Left ventricle myocardium inferior (tissue), 1 donor: Measurements from ENCODE around the gene CNIH3. TPM values are rescaled to one million over a fixed set of nuclear protein-coding genes. Genes with fewer than 3 reads are reported as not detected.
A peak's percentile ranks its signal among the peaks of the same experiment; 100 is the strongest.

Source experiments
- DNase-seq: peaks from one replicate; pipeline ENCODE4 v3.0.0-alpha.2; 2020
- H3K27ac ChIP-seq: fragments of 200-600 bp; replicated peaks from 2 replicates; pipeline ENCODE4 v1.8.0; 2021
- H3K27me3 ChIP-seq: fragments of 200-600 bp; 2 replicates; pipeline ENCODE4 v1.8.0; 2021; ENCODE audit warnings: low read depth
- H3K36me3 ChIP-seq: fragments of 200-600 bp; 2 replicates; pipeline ENCODE4 v1.8.0; 2021
- H3K4me1 ChIP-seq: fragments of 200-600 bp; 2 replicates; pipeline ENCODE4 v1.8.0; 2021
- H3K4me3 ChIP-seq: fragments of 200-600 bp; 2 replicates; pipeline ENCODE4 v1.8.0; 2021; ENCODE audit warnings: mild to moderate bottlenecking, moderate library complexity
- H3K9me3 ChIP-seq: fragments of 200-600 bp; replicated peaks from 2 replicates; pipeline ENCODE4 v1.8.0; 2021
- CTCF ChIP-seq: fragments of 200-600 bp; IDR thresholded peaks from 2 replicates; pipeline ENCODE4 v1.8.0; 2021; ENCODE audit warnings: antibody characterized with exemption, mild to moderate bottlenecking, borderline replicate concordance
- intact Hi-C: fragments of 100-400 bp; cut with micrococcal nuclease; formaldehyde crosslinking; loops from one replicate; pipeline ENCODE4 v1.11.0; 2022
- total RNA-seq: library from RNA; stranded (reverse); fragmentation: NEBNext Ultra II Directional; extraction: Animal tissue kit (Norgen Biotek cat#: 25700); gene quantifications from one replicate; pipeline ENCODE4 v1.2.1, GENCODE V29; 2021
- donor health status: DM: no; HTN: yes; CAD: no; lungs with severe emphysema.

CNIH3 gene
- total RNA-seq, 1 donor from 2014 or later: 1.1 TPM

DNA sequence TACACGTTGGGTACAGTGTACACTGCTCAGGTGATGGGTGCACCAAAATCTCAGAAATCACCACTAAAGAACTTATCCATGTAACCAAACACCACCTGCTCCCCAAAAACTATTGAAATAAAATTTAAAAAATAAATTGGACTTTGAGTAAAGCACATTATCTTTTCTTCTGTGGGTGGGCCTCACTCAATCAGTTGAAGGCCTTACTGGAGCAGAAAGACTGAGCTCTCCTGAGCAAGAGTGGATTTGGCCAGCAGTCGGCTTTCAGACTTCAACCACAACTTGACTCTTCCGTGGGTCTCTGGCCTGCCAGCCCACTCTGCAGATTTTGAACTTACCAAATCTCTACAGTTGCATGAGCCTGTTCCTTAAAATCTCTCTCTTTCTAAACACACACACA lies 78.9 kb downstream of the CNIH3 start:
- no peak overlapping the region for H3K4me3 ChIP-seq
- no peaks in the 10 kb centered on the region for H3K9me3 ChIP-seq
- no peaks in the 10 kb centered on the region for H3K4me1 ChIP-seq
- TF ChIP-seq CTCF: no peak
- no peaks in the 10 kb centered on the region for H3K27me3 ChIP-seq
- no peaks in the 10 kb centered on the region for H3K36me3 ChIP-seq
- intact Hi-C loops: no loop called here
- no peak overlapping the region for H3K27ac ChIP-seq
- DNase-seq: no peak

- no peaks in the 10 kb centered on the region for H3K4me1 ChIP-seq
- no peaks in the 10 kb centered on the region for H3K27me3 ChIP-seq
- TF ChIP-seq CTCF: no peak
- intact Hi-C loops: no loop called here
- no peaks in the 10 kb centered on the region for H3K36me3 ChIP-seq
- no peaks in the 10 kb centered on the region for H3K9me3 ChIP-seq
- DNase-seq: no peak
- no peak overlapping the region for H3K27ac ChIP-seq
- no peak overlapping the region for H3K4me3 ChIP-seq
Observed at GRCh38 chr1:224696021-224696420, 79.9 kb downstream of the CNIH3 start.

DNA sequence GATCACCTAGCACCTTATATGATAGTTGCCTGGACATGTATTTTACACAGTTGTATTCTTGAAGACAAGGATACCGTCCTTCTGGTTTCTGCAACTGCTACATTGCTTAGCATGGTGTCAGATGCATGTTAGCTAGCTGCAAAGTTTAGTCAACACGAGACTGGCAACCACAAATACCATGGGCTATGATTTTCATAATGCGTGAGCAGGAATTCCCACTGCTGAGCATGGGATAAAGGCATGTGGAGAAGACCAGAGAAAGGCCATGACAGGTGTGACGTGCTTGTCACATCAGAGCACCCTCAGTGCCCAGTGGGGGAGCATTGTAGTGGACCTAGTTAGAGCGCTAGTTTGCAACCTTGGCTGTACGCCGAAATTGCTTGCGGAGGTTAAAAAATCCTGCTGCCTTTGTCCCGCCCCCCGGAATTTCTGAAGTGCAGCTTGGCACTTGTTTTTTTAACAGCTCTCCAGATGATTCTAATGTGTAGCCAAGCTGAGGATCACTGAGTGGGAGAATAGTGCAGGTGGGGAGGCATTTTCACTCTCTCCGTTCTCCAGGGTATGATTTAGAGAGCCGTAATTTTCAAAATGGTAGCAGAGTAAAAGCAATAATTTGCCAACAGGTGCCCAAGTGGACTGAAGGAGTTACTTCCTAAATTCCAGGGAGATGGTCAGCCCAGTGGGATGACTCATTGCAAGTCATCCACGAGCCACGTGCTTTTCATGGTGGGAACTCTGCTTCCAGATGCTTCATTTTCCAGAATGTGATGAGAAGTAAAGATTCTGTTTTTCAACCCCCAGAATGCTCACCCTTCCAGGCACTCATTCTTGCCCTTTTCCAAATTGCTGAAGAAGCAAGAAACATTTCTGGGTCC lies 81.0 kb downstream of the CNIH3 start:
- TF ChIP-seq CTCF: no peak
- Histone ChIP-seq H3K9me3 (no peaks in the 10 kb centered on the region), H3K27me3 (no peaks in the 10 kb centered on the region), H3K27ac (no peak overlapping the region), H3K4me3 (no peak overlapping the region), H3K36me3 (no peaks in the 10 kb centered on the region), H3K4me1 (no peaks in the 10 kb centered on the region)
- intact Hi-C loops: no loop called here
- DNase-seq: no peak

DNA sequence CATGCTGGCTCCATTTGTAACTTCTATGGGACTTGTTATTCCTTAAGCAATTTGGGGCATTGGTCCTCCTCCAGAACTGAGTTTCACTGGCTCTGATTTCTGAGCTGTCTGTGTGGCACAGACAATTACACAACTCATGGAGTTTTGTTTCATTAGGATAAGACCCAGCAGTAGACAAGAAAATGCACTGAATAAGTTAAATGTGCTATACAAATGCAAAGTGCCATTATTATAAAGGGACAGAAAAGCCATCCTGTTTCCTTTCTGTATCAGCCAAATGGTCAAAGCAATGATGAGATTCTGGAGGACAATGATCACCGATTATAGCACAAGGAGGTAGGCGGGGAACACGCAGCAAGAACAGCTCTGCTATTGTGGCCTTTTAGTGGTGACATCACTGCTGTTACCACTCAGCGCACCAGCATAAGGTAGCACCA lies 81.9 kb downstream of the CNIH3 start:
- H3K36me3 ChIP-seq: no peaks in the 10 kb centered on the region
- no peak overlapping the region for H3K4me3 ChIP-seq
- TF ChIP-seq CTCF: no peak
- H3K27me3 ChIP-seq: no peaks in the 10 kb centered on the region
- intact Hi-C loops: no loop called here
- no peaks in the 10 kb centered on the region for H3K4me1 ChIP-seq
- no peak overlapping the region for H3K27ac ChIP-seq
- DNase-seq: no peak
- H3K9me3 ChIP-seq: no peaks in the 10 kb centered on the region

DNA sequence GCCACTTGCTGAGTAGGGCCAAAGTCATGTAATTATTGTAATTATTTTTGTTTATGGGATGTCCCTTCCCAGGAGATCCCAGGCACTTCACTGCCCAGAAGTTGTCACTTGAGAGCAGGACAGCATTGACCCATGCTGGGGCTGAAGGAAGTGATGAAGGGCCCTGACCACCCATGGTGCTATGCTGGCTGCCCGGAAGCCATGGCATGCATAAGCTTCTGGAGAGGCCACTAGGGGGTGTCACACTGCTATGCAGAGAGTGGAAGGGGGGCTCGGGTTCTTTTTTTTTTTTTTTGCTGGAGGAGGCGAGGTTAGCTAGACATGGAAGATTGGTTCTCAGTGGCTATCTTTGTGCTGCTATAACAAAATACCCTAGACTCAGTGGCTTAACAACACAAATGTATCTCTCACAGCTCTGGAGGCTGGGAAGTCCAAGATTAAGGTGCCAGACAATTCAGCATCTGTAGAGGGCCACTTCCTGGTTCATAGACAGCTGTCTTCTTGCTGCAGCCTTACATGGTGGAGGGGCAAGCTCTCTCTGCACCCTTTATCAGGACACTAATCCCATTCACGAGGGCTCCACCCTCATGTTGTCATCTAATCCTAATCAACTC lies 84.9 kb downstream of the CNIH3 start:
- Histone ChIP-seq H3K9me3 (no peaks in the 10 kb centered on the region), H3K27me3 (peaks cover 7% of the 10 kb centered on the region), H3K4me3 (no peak overlapping the region), H3K36me3 (no peaks in the 10 kb centered on the region), H3K4me1 (no peaks in the 10 kb centered on the region), H3K27ac (no peak overlapping the region)
- DNase-seq: no peak
- peak; percentile 30 for TF ChIP-seq CTCF
- intact Hi-C loops: no loop called here
